NCI-H2029 treated with DMSO at 0.1 percent for 48 hours (cell line): ENCODE measurements around the gene GTF2F1.
"Not testable (repeated sequence)": the region's sequence is repeated elsewhere in the genome, so short reads cannot be mapped to it uniquely, and the experiment has no call there.

Experiments
- DNase-seq: peaks from one replicate; lab custom pipeline; 2025; lab: John Stamatoyannopoulos, UW

GTF2F1 gene

GRCh38 chr19:6384381-6384780 lies 8.6 kb downstream of the GTF2F1 start:
- no peak for DNase-seq

- no peak for DNase-seq
Observed at GRCh38 chr19:6383188-6383587, 9.8 kb downstream of the GTF2F1 start.

- no peak for DNase-seq
Observed at GRCh38 chr19:6381030-6381750, 11.8 kb downstream of the GTF2F1 start.

GRCh38 chr19:6379744-6380143 lies 13.2 kb downstream of the GTF2F1 start:
- DNase-seq = no peak

- no peak for DNase-seq
Observed at GRCh38 chr19:6378486-6378885, 14.5 kb downstream of the GTF2F1 start.

- no peak for DNase-seq
Observed at GRCh38 chr19:6378041-6378440, 14.9 kb downstream of the GTF2F1 start.

- DNase-seq = no peak
Observed at GRCh38 chr19:6376512-6377190, 16.3 kb downstream of the GTF2F1 start.

- no peak for DNase-seq
Observed at GRCh38 chr19:6375411-6376010, 17.5 kb downstream of the GTF2F1 start, which contains the start of gene PSPN. PSPN (minus strand) TSS chr19:6375933; CDS start chr19:6375849, 84 bp downstream.

GRCh38 chr19:6374711-6375410 lies 18.1 kb downstream of the GTF2F1 start:
- no peak for DNase-seq

- no peak for DNase-seq
Observed at GRCh38 chr19:6374161-6374709, 18.7 kb downstream of the GTF2F1 start.

- no peak for DNase-seq
Observed at GRCh38 chr19:6373813-6374108, 19.2 kb downstream of the GTF2F1 start.

GRCh38 chr19:6373096-6373812 lies 19.7 kb downstream of the GTF2F1 start:
- peak; percentile 90 for DNase-seq

- peak; percentile 96 for DNase-seq
Observed at GRCh38 chr19:6372594-6373095, 20.3 kb downstream of the GTF2F1 start, which contains the start of gene ALKBH7. ALKBH7 (plus strand) TSS chr19:6372794; CDS start chr19:6372821, 27 bp downstream.

GRCh38 chr19:6364353-6364752 lies 28.6 kb downstream of the GTF2F1 start:
- DNase-seq = no peak

GRCh38 chr19:6362351-6362801 lies 30.6 kb downstream of the GTF2F1 start:
- DNase-seq = no peak

GRCh38 chr19:6362027-6362350 lies 31.0 kb downstream of the GTF2F1 start:
- DNase-seq = no peak

- not testable (repeated sequence) for DNase-seq
Observed at GRCh38 chr19:6360857-6361216, 32.1 kb downstream of the GTF2F1 start.

GRCh38 chr19:6360445-6360844 lies 32.5 kb downstream of the GTF2F1 start:
- not testable (repeated sequence) for DNase-seq

- no peak for DNase-seq
Observed at GRCh38 chr19:6359568-6360341, 33.2 kb downstream of the GTF2F1 start.

- DNase-seq = no peak
Observed at GRCh38 chr19:6358003-6358402, 35.0 kb downstream of the GTF2F1 start.

- no peak for DNase-seq
Observed at GRCh38 chr19:6357174-6357573, 35.8 kb downstream of the GTF2F1 start.
